PC-9 (cell line): ENCODE results near the gene MPP1.

Source experiments
- CTCF ChIP-seq: fragments of 200-600 bp; sonication (generic); conservative IDR thresholded peaks from 2 replicates; pipeline ENCODE4 v1.6.1; 2017; ENCODE audit warnings: mixed run types, antibody characterized with exemption, mild to moderate bottlenecking, moderate library complexity
- EZH2 ChIP-seq: fragments of 200-600 bp; sonication (generic); IDR thresholded peaks from 2 replicates; pipeline ENCODE4 v1.8.0; 2017; ENCODE audit warnings: antibody characterized with exemption, low read depth

GRCh38 chrX:154833746-154834274, 28.5 kb upstream of the MPP1 start:
- TF ChIP-seq CTCF = no peak
- TF ChIP-seq EZH2 = no peak
